ENCODE results near the gene DNAJC30.

GRCh38 chr7:73704640-73705550 is 21.6 kb upstream of the DNAJC30 start:
- TF ChIP-seq CTCF (conservative IDR thresholded peaks at IDR 0.05; ENCODE audit: low read depth in 2 of 2) (no peak), EZH2phosphoT487 (IDR thresholded peaks at IDR 0.05; ENCODE audit: unreplicated experiment) (no peak), EZH2 (IDR thresholded peaks at IDR 0.05; ENCODE audit: low read depth, unreplicated experiment) (no peak), REST (IDR thresholded peaks at IDR 0.05; ENCODE audit: unreplicated experiment) (no peak), ETS1 (IDR thresholded peaks at IDR 0.05) (no peak), POLR2AphosphoS5 (IDR thresholded peaks at IDR 0.05; ENCODE audit: low read depth) (no peak), CREB1 (CRISPR knock-in tag; IDR thresholded peaks at IDR 0.05; ENCODE audit: low read depth) (no peak), JUNB (IDR thresholded peaks at IDR 0.05; ENCODE audit: unreplicated experiment) (no peak), ZNF114 (CRISPR knock-in tag; IDR thresholded peaks at IDR 0.05) (no peak), NANOG (IDR thresholded peaks at IDR 0.05; ENCODE audit: borderline replicate concordance) (no peak)
